OCI-LY7 (cell line): ENCODE results near the gene MAMDC2. TPM values are rescaled to one million over a fixed set of nuclear protein-coding genes. Genes with fewer than 3 reads are reported as not detected.

Experiments
- BruUV-seq: library from RNA; stranded (reverse); fragments of 400-500 nt; replicated peaks from 2 replicates; lab custom pipeline; 2021; lab: Mats Ljungman, UMichigan
- CTCF ChIA-PET: fragments of 300-600 bp; sonication (Branson Sonifier 250); formaldehyde crosslinking; loops from one replicate; lab custom pipeline; 2022; ENCODE audit warnings: antibody characterized with exemption; ENCODE audit not compliant: unreplicated experiment; lab: Charles Lee
- POLR2A ChIA-PET: fragments of 300-600 bp; sonication (Branson Sonifier 250); formaldehyde crosslinking; loops from one replicate; lab custom pipeline; 2022; ENCODE audit warnings: antibody characterized with exemption; lab: Charles Lee
- DNase-seq: peaks from one replicate; pipeline ENCODE4 v3.0.0-alpha.2; 2015; ENCODE audit warnings: low spot score
- H2AFZ ChIP-seq: fragments of 200-600 bp; sonication (generic), shearing (Covaris generic); 2 replicates; pipeline ENCODE4 v1.6.1; 2014; ENCODE audit warnings: mild to moderate bottlenecking, antibody characterized with exemption, low read length, moderate library complexity
- H3K27ac ChIP-seq: fragments of 200-600 bp; sonication (generic); 2 replicates; pipeline ENCODE4 v1.5.1; 2014; ENCODE audit warnings: mixed run types, low read depth, mild to moderate bottlenecking, moderate library complexity, low read length, inconsistent platforms; ENCODE audit not compliant: poor library complexity, severe bottlenecking
- H3K36me3 ChIP-seq: fragments of 200-600 bp; sonication (generic); 2 replicates; pipeline ENCODE4 v1.6.1; 2014; ENCODE audit warnings: mild to moderate bottlenecking, antibody characterized with exemption, low read length, moderate library complexity, mixed read lengths; ENCODE audit not compliant: insufficient read depth
- H3K4me1 ChIP-seq: fragments of 200-600 bp; sonication (generic); 2 replicates; pipeline ENCODE4 v1.5.1; 2014; ENCODE audit warnings: mild to moderate bottlenecking, low read length; ENCODE audit not compliant: insufficient read depth, poor library complexity, severe bottlenecking
- H3K4me2 ChIP-seq: fragments of 200-600 bp; sonication (generic); 2 replicates; pipeline ENCODE4 v1.6.1; 2014; ENCODE audit warnings: mild to moderate bottlenecking, low read length
- H3K4me3 ChIP-seq: fragments of 200-600 bp; sonication (generic); 2 replicates; pipeline ENCODE4 v1.5.1; 2014; ENCODE audit warnings: mild to moderate bottlenecking, low read depth, low read length; ENCODE audit not compliant: poor library complexity, severe bottlenecking
- H3K79me2 ChIP-seq: fragments of 200-600 bp; sonication (generic); 2 replicates; pipeline ENCODE4 v1.6.1; 2016; ENCODE audit warnings: low read depth, mild to moderate bottlenecking, low read length, moderate library complexity, mixed read lengths; ENCODE audit not compliant: insufficient read depth
- H3K9me2 ChIP-seq: fragments of 200-600 bp; sonication (generic); 2 replicates; pipeline ENCODE4 v1.6.1; 2016; ENCODE audit warnings: mild to moderate bottlenecking, low read length, mixed read lengths; ENCODE audit not compliant: insufficient read depth
- H3K9me3 ChIP-seq: fragments of 200-600 bp; sonication (generic); 2 replicates; pipeline ENCODE4 v1.6.1; 2014; ENCODE audit warnings: mild to moderate bottlenecking, mixed run types, low read length, mixed read lengths
- H4K20me1 ChIP-seq: fragments of 200-600 bp; sonication (generic); 2 replicates; pipeline ENCODE4 v1.6.1; 2014; ENCODE audit warnings: mild to moderate bottlenecking, antibody characterized with exemption, low read length, moderate library complexity, mixed read lengths; ENCODE audit not compliant: insufficient read depth
- EZH2phosphoT487 ChIP-seq: fragments of 200-600 bp; sonication (generic); IDR thresholded peaks from 2 replicates; pipeline ENCODE4 v1.6.1; 2018; ENCODE audit warnings: low read depth, borderline replicate concordance, mild to moderate bottlenecking, mixed run types, antibody characterized with exemption, low read length, moderate library complexity, mixed read lengths
- intact Hi-C: fragments of 100-400 bp; cut with micrococcal nuclease; formaldehyde crosslinking; loops from one replicate; pipeline ENCODE4 v1.10.0; 2022; ENCODE audit not compliant: unreplicated experiment
- total RNA-seq, 2 experiments: library from RNA; depleted of rRNA in 1 of 2; stranded (reverse); fragments of >200 nt in 1 of 2; shearing (Covaris generic) in 1 of 2; gene quantifications; 2 replicates each; pipeline ENCODE4 v1.2.3, GENCODE V29; 2014 to 2022
- TF ChIP-seq, protein P1 (sequence below): fragments of 200-600 bp; sonication (generic); conservative IDR thresholded peaks from 2 replicates; pipeline ENCODE4 v1.5.1; 2014; ENCODE audit warnings: mild to moderate bottlenecking, antibody characterized with exemption, low read length, moderate library complexity, mixed read lengths

The MAMDC2 gene
- total RNA-seq, 2 experiments from 2014 or later, result not detected

DNA sequence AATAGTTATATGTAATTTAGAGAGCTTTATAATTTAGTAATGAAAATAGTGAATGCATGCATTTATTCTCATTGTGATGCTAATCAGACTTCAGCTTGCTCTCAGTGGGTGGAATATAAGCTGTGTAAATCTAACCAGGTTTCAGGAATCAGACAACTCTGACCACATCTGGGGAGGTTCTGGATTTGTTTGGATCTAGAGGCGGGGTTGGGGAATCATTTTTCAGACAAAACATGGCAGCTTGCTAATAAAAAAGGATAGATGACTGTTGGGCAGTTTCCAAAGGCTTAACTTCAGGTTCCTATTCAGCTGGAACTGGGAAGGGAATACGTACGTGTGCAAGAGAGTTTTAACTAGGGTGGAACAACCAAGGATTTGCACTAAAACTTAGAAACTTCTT lies 43.2 kb upstream of the MAMDC2 start:
- Histone ChIP-seq H3K36me3 (no peaks in the 10 kb centered on the region), H3K9me2 (no peaks in the 10 kb centered on the region), H3K4me2 (no peak overlapping the region), H3K9me3 (no peaks in the 10 kb centered on the region), H3K79me2 (no peaks in the 10 kb centered on the region), H2AFZ (no peak overlapping the region), H3K4me1 (no peaks in the 10 kb centered on the region), H3K27ac (no peak overlapping the region), H3K4me3 (no peak overlapping the region), H4K20me1 (no peaks in the 10 kb centered on the region)
- TF ChIP-seq, protein P1, sequence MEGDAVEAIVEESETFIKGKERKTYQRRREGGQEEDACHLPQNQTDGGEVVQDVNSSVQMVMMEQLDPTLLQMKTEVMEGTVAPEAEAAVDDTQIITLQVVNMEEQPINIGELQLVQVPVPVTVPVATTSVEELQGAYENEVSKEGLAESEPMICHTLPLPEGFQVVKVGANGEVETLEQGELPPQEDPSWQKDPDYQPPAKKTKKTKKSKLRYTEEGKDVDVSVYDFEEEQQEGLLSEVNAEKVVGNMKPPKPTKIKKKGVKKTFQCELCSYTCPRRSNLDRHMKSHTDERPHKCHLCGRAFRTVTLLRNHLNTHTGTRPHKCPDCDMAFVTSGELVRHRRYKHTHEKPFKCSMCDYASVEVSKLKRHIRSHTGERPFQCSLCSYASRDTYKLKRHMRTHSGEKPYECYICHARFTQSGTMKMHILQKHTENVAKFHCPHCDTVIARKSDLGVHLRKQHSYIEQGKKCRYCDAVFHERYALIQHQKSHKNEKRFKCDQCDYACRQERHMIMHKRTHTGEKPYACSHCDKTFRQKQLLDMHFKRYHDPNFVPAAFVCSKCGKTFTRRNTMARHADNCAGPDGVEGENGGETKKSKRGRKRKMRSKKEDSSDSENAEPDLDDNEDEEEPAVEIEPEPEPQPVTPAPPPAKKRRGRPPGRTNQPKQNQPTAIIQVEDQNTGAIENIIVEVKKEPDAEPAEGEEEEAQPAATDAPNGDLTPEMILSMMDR, result no peak
- no peak for TF ChIP-seq EZH2phosphoT487
- intact Hi-C loops, result no loop called here
- POLR2A ChIA-PET, result no interaction called here
- DNase-seq, result no peak
- BruUV-seq, result no TSS peak
- CTCF ChIA-PET, result no interaction called here

DNA sequence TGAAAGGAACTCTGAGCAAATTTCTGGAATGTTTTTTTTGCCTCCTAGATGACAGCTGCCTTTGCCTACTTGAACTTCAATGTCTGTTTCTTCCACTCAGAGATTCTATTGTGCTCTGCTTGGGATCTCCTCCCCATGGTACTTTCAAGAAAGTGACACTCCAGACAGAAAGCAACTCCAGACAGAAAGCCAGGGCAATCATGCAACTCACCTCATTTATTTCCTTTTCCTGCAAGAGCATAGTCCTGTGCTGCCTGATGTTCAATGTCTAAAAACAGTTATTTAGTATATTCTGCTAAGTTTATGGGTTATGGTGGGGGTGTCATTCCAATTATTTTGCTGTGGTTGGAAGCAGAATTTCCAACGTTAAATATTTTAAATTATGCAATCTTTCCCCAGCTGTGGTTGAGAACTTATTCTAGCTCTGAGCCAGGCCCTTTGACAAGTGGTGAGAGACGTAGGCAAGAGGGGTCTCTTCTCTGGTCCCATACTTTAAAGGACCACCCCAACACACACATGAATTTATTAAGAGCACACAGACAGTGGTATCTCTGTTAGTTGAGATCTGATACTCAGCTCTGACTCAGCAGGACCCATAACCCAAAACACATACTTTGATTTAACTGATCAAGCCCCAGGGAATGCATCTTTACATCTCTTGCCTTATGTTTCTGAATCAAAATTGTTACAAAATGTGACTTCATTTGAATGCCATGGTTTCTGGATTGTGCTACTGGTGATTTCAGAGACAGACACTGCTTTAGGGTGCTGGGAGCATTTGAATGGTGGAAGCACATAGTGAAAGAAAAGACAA lies 39.5 kb upstream of the MAMDC2 start:
- H3K9me3 ChIP-seq, result no peaks in the 10 kb centered on the region
- H3K9me2 ChIP-seq, result no peaks in the 10 kb centered on the region
- DNase-seq, result no peak
- H4K20me1 ChIP-seq, result no peaks in the 10 kb centered on the region
- no peak overlapping the region for H2AFZ ChIP-seq
- no peak overlapping the region for H3K4me2 ChIP-seq
- H3K4me1 ChIP-seq, result no peaks in the 10 kb centered on the region
- H3K27ac ChIP-seq, result no peak overlapping the region
- no peak overlapping the region for H3K4me3 ChIP-seq
- H3K36me3 ChIP-seq, result no peaks in the 10 kb centered on the region
- CTCF ChIA-PET, result no interaction called here
- TF ChIP-seq, protein P1, result no peak
- no peak for TF ChIP-seq EZH2phosphoT487
- H3K79me2 ChIP-seq, result no peaks in the 10 kb centered on the region
- BruUV-seq, result no TSS peak
- POLR2A ChIA-PET, result no interaction called here
- intact Hi-C loops, result no loop called here

DNA sequence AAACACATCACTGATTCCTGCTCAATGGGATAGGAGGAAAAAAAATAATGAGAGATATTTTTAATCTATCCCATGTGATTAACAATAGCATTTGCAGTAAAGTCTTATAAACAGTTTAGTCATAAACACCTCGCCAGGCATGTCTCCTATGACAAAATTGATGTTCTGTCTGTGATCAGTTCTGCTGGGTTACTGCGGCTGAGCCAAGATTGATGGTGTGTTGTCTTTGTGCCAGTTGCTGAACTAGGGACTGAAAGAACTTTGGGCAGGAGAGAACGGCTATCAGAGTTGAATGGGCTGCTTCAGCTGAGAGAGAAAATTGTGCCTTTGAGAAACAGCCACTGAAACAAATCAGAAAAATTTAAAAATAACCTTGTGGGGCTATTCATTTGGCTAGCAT lies 37.3 kb upstream of the MAMDC2 start:
- Histone ChIP-seq H2AFZ (no peak overlapping the region), H3K27ac (no peak overlapping the region), H4K20me1 (no peaks in the 10 kb centered on the region), H3K4me2 (no peak overlapping the region), H3K9me2 (no peaks in the 10 kb centered on the region), H3K4me1 (no peaks in the 10 kb centered on the region), H3K9me3 (no peaks in the 10 kb centered on the region), H3K36me3 (no peaks in the 10 kb centered on the region), H3K79me2 (no peaks in the 10 kb centered on the region), H3K4me3 (no peak overlapping the region)
- TF ChIP-seq EZH2phosphoT487, result no peak
- TF ChIP-seq, protein P1, result no peak
- ChIA-PET POLR2A (no interaction called here), CTCF (no interaction called here)
- DNase-seq, result no peak
- intact Hi-C loops, result no loop called here
- BruUV-seq, result no TSS peak
